Activated CD8-positive, alpha-beta T cell treated with anti-CD3 and anti-CD28 coated beads for 36 hours (primary cell): Measurements from ENCODE around the gene SNAPIN. TPM values are rescaled to one million over a fixed set of nuclear protein-coding genes. Genes with fewer than 3 reads are reported as not detected.

Experiments
- ATAC-seq: fragments of 200-7000 bp; cut with Tn5 transposase; one replicate; pipeline ENCODE4 v1.10.0; 2021; ENCODE audit warnings: mild to moderate bottlenecking, moderate library complexity
- CTCF ChIA-PET: fragments of 350-600 bp; sonication (Branson Sonifier 250); formaldehyde crosslinking; loops from one replicate; lab custom pipeline; 2021; ENCODE audit warnings: antibody characterized with exemption; lab: Charles Lee
- POLR2A ChIA-PET: fragments of 350-600 bp; sonication (Branson Sonifier 250); formaldehyde crosslinking; loops from one replicate; lab custom pipeline; 2021; ENCODE audit warnings: antibody characterized with exemption; lab: Charles Lee
- DNase-seq: peaks from one replicate; pipeline ENCODE4 v3.0.0-alpha.2; 2020
- H3K27ac Mint-ChIP-seq: one replicate; pipeline ENCODE4 v1.8.0; 2021; ENCODE audit warnings: mild to moderate bottlenecking, mixed read lengths
- H3K27me3 Mint-ChIP-seq: one replicate; pipeline ENCODE4 v1.8.0; 2021; ENCODE audit warnings: mixed read lengths
- H3K36me3 Mint-ChIP-seq: one replicate; pipeline ENCODE4 v1.8.0; 2021; ENCODE audit warnings: low read depth, mixed read lengths
- H3K4me1 Mint-ChIP-seq: one replicate; pipeline ENCODE4 v1.8.0; 2021; ENCODE audit warnings: low read depth, mixed read lengths
- H3K4me3 Mint-ChIP-seq: one replicate; pipeline ENCODE4 v1.8.0; 2021; ENCODE audit warnings: mild to moderate bottlenecking, moderate library complexity, mixed read lengths
- H3K9me3 Mint-ChIP-seq: one replicate; pipeline ENCODE4 v1.8.0; 2021; ENCODE audit warnings: mixed read lengths
- CTCF ChIP-seq: fragments of 200-600 bp; IDR thresholded peaks from one replicate; pipeline ENCODE4 v1.8.0; 2022; ENCODE audit warnings: antibody characterized with exemption, mild to moderate bottlenecking
- intact Hi-C: fragments of 100-400 bp; cut with micrococcal nuclease; formaldehyde crosslinking; loops from one replicate; pipeline ENCODE4 v1.10.0; 2022
- total RNA-seq, 2 experiments: library from RNA; stranded (reverse); gene quantifications; one replicate each; pipeline ENCODE4 v1.2.3, GENCODE V29; 2021

The SNAPIN gene
- total RNA-seq, 2 experiments from 2014 or later: 25.7 to 27.3 TPM

DNA sequence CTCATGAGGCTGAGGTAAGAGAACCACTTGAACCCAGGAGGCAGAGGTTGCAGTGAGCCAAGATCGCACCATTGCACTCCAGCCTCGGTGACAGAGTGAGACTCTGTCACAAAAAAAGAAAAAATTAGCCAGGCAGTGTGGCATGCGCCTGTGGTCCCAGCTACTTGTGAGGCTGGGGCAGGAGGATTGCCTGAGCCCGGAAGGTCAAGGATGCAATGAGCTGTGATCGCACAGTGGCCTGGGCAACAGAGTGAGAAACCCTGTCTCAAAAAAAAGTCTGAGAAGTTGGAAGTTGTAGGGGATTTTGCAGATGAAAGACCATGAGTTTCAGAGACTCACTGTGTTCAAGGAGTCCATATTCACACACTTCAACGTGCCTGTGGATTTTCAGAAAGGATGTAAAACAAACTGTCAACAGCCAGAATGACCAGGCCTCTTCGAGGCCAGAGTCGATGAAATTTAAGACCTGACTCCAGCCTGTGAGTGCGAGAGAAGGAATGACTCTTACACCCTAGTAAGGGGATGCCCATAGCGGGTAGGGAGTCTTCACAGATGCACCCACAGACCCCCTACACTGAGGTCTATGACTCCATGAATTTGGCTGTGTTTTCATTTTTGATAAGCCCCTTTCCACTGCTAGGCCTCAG, 33.4 kb upstream of the SNAPIN start:
- ChIA-PET CTCF (interaction anchor here (1.1 kb wide), 1 partner anchor 114 kb away, joined by 3 read pairs; no protein-coding TSS in a partner anchor), POLR2A (no interaction called here)
- no peak overlapping the region for H3K27ac Mint-ChIP-seq
- ATAC-seq (no peak), DNase-seq (no peak)
- H3K4me1 Mint-ChIP-seq: peaks cover 2% of the 10 kb centered on the region
- peaks cover 9% of the 10 kb centered on the region for H3K27me3 Mint-ChIP-seq
- TF ChIP-seq CTCF: no peak
- H3K36me3 Mint-ChIP-seq: no peaks in the 10 kb centered on the region
- intact Hi-C loops: no loop called here
- no peak overlapping the region for H3K4me3 Mint-ChIP-seq
- H3K9me3 Mint-ChIP-seq: no peaks in the 10 kb centered on the region

- intact Hi-C loops: no loop called here
- no peak for DNase-seq
- Mint-ChIP-seq H3K27ac (no peak overlapping the region), H3K36me3 (no peaks in the 10 kb centered on the region), H3K4me1 (peaks cover 9% of the 10 kb centered on the region), H3K27me3 (peaks cover 9% of the 10 kb centered on the region), H3K4me3 (no peak overlapping the region), H3K9me3 (no peaks in the 10 kb centered on the region)
- ChIA-PET CTCF (interaction anchor here (1.5 to 6.4 kb wide), 7 partner anchors 9 to 116 kb away, joined by 4 to 60 read pairs (median 7); partner anchors contain the start of gene S100A14), POLR2A (interaction anchor here (1.3 to 1.6 kb wide), 2 partner anchors 8 to 19 kb away, joined by 3 read pairs; no protein-coding TSS in a partner anchor)
- TF ChIP-seq CTCF: no peak
- ATAC-seq: no peak
These were observed 32.0 kb upstream of the SNAPIN start for GRCh38 chr1:153626477-153626903.

GRCh38 chr1:153626904-153627714, 31.4 kb upstream of the SNAPIN start, which contains the start of gene S100A13:
Gene S100A13, minus strand, starts transcription at chr1:153627505. Its CDS starts 1,033 bp downstream, at chr1:153626472.
- H3K4me3 Mint-ChIP-seq: no peak within 1 kb of the TSS
- peaks cover 9% of the 10 kb centered on the region for H3K27me3 Mint-ChIP-seq
- no peak for TF ChIP-seq CTCF
- intact Hi-C loops: no loop called here
- H3K36me3 Mint-ChIP-seq: no peaks in the 10 kb centered on the region
- ChIA-PET POLR2A (interaction anchor here (1.2 to 1.6 kb wide), 3 partner anchors 9 to 87 kb away, joined by 3 read pairs; partner anchors contain the start of gene S100A5), CTCF (interaction anchor here (1.0 to 6.4 kb wide), 12 partner anchors 10 to 323 kb away, joined by 3 to 60 read pairs (median 4); partner anchors contain the start of gene S100A14)
- peak; percentile 63 for ATAC-seq
- H3K4me1 Mint-ChIP-seq: peaks cover 14% of the 10 kb centered on the region
- peak; percentile 44 for DNase-seq
- H3K27ac Mint-ChIP-seq: no peak within 1 kb of the TSS
- H3K9me3 Mint-ChIP-seq: no peaks in the 10 kb centered on the region

- Mint-ChIP-seq H3K27me3 (peaks cover 9% of the 10 kb centered on the region), H3K9me3 (no peaks in the 10 kb centered on the region), H3K4me3 (no peak within 1 kb of the TSS), H3K4me1 (peaks cover 17% of the 10 kb centered on the region), H3K27ac (no peak within 1 kb of the TSS), H3K36me3 (peaks cover 1% of the 10 kb centered on the region)
- DNase-seq (no peak), ATAC-seq (no peak)
- ChIA-PET POLR2A (interaction anchor here (1.1 to 1.3 kb wide), 3 partner anchors 18 to 88 kb away, joined by 3 read pairs; partner anchors contain the start of gene S100A5), CTCF (interaction anchor here (0.9 to 6.4 kb wide), 12 partner anchors 11 to 322 kb away, joined by 3 to 60 read pairs (median 6); partner anchors contain the start of gene S100A14)
- peak; percentile 58 for TF ChIP-seq CTCF
- intact Hi-C loops: no loop called here
These were observed 30.5 kb upstream of the SNAPIN start, which contains the start of gene S100A1 for GRCh38 chr1:153627715-153628626. Gene S100A1, plus strand, starts transcription at chr1:153628434. Its CDS starts 2,088 bp downstream, at chr1:153630522.
